ENCODE results near the gene SLC12A2. TPM values are rescaled to one million over a fixed set of nuclear protein-coding genes. Genes with fewer than 3 reads are reported as not detected.
A peak's percentile ranks its signal among the peaks of the same experiment; 100 is the strongest.

The SLC12A2 gene
- total and polyA plus RNA-seq, 12 donors: 5.6 to 82.6 (median 52.9) TPM

- TF ChIP-seq, protein P1, sequence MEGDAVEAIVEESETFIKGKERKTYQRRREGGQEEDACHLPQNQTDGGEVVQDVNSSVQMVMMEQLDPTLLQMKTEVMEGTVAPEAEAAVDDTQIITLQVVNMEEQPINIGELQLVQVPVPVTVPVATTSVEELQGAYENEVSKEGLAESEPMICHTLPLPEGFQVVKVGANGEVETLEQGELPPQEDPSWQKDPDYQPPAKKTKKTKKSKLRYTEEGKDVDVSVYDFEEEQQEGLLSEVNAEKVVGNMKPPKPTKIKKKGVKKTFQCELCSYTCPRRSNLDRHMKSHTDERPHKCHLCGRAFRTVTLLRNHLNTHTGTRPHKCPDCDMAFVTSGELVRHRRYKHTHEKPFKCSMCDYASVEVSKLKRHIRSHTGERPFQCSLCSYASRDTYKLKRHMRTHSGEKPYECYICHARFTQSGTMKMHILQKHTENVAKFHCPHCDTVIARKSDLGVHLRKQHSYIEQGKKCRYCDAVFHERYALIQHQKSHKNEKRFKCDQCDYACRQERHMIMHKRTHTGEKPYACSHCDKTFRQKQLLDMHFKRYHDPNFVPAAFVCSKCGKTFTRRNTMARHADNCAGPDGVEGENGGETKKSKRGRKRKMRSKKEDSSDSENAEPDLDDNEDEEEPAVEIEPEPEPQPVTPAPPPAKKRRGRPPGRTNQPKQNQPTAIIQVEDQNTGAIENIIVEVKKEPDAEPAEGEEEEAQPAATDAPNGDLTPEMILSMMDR (IDR thresholded peaks at IDR 0.05): no peak
- TF ChIP-seq POLR2A (IDR thresholded peaks at IDR 0.05): no peak
- H3K4me3 ChIP-seq: no peak overlapping the region
- H3K4me1 ChIP-seq (replicated peaks in 1 of 2): peaks cover 0 to 4% of the 10 kb centered on the region in 2 donors
- H3K36me3 ChIP-seq (replicated peaks in 1 of 2): no peaks in the 10 kb centered on the region
- no peaks in the 10 kb centered on the region for H3K27me3 ChIP-seq
- H3K9me3 ChIP-seq (replicated peaks in 1 of 3): no peaks in the 10 kb centered on the region
- no peak overlapping the region for H3K27ac ChIP-seq
- WGBS, 4 donors: 89 to 95% (median 93%) methylated on average over 4 of the region's 4 CpGs
- DNase-seq: no peak
- intact Hi-C loops (cut with DNase I): loop anchor here (5.0 to 10.0 kb wide), 2 partner anchors 446 to 633 kb away; no protein-coding TSS in a partner anchor
Measured at GRCh38 chr5:128197896-128198522, 114.4 kb downstream of the SLC12A2 start.

DNA sequence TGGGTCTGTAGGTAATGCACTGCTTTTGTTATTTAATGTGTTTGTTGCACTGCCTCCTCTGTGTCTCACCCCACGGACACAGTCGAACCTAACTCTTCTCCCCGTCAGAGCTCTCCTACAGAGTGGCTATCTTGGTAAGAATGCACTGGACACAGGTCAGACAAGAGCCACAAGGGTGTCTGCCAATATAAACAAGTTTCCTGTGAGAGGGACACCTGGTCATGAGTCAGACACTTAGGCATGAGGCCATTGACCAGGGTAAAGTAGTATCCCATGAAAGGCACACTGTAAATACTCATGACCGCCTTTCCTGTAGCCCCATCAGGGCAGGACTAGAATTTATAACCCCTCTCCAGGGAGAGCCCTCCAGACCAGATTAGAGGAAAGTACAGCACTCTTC is 115.5 kb downstream of the SLC12A2 start:
- WGBS, 4 donors: 69 to 86% (median 83%) methylated on average over 4 of the region's 4 CpGs
- intact Hi-C loops (cut with DNase I): loop anchor here (5.0 to 10.0 kb wide), 2 partner anchors 447 to 634 kb away; no protein-coding TSS in a partner anchor

DNA sequence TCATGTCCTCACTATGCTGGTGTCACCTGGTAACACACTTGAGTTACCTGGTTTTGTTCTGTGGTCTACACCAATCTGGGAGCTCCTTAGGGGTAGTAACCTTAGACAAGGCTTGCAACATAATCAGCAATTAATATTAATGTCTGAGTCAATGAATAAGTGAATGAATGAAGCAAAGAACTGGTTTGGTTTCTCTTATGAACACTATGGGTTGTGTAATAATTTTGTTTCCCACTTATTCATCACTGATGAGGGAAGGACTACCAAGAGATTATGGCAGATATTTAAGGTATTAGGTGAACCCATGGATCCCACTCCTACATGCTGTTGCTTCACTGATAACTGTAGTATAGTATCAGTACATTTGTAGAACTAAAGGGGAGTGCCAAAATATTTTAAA is 116.0 kb downstream of the SLC12A2 start:
- no peak for TF ChIP-seq POLR2A (IDR thresholded peaks at IDR 0.05)
- TF ChIP-seq, protein P1 (IDR thresholded peaks at IDR 0.05): no peak
- intact Hi-C loops (cut with DNase I): loop anchor here (5.0 to 10.0 kb wide), 5 partner anchors 325 to 635 kb away; no protein-coding TSS in a partner anchor
- H3K9me3 ChIP-seq (replicated peaks in 1 of 3): no peaks in the 10 kb centered on the region
- no peaks in the 10 kb centered on the region for H3K36me3 ChIP-seq (replicated peaks in 1 of 2)
- peaks cover 0 to 4% of the 10 kb centered on the region in 2 donors for H3K4me1 ChIP-seq (replicated peaks in 1 of 2)
- H3K4me3 ChIP-seq: no peak overlapping the region
- H3K27me3 ChIP-seq: no peaks in the 10 kb centered on the region
- no peak overlapping the region for H3K27ac ChIP-seq
- DNase-seq: no peak

More for the DNA sequence above, 115.5 kb downstream of the SLC12A2 start:
- H3K36me3 ChIP-seq (replicated peaks in 1 of 2): no peaks in the 10 kb centered on the region
- no peak for TF ChIP-seq POLR2A (IDR thresholded peaks at IDR 0.05)
- TF ChIP-seq, protein P1 (IDR thresholded peaks at IDR 0.05): no peak
- no peaks in the 10 kb centered on the region for H3K9me3 ChIP-seq (replicated peaks in 1 of 3)
- no peak for DNase-seq
- H3K27ac ChIP-seq: no peak overlapping the region
- no peaks in the 10 kb centered on the region for H3K27me3 ChIP-seq
- H3K4me3 ChIP-seq: no peak overlapping the region
- H3K4me1 ChIP-seq (replicated peaks in 1 of 2): peaks cover 0 to 4% of the 10 kb centered on the region in 2 donors

GRCh38 chr5:128201065-128201926 is 117.7 kb downstream of the SLC12A2 start:
- peaks cover 0 to 4% of the 10 kb centered on the region in 2 donors for H3K4me1 ChIP-seq (replicated peaks in 1 of 2)
- 13 to 15% (median 14%) methylated on average over 32 to 36 of the region's 36 CpGs for WGBS, 4 donors
- H3K4me3 ChIP-seq: peak overlapping the region in 1 of 4 donors; percentile 14
- peak; percentile 71 to 92 (median 86) for DNase-seq
- H3K27me3 ChIP-seq: no peaks in the 10 kb centered on the region
- no peak overlapping the region for H3K27ac ChIP-seq
- TF ChIP-seq POLR2A (IDR thresholded peaks at IDR 0.05): no peak
- TF ChIP-seq, protein P1 (IDR thresholded peaks at IDR 0.05): peak; percentile 66 to 92 (median 87)
- H3K9me3 ChIP-seq (replicated peaks in 1 of 3): no peaks in the 10 kb centered on the region
- H3K36me3 ChIP-seq (replicated peaks in 1 of 2): no peaks in the 10 kb centered on the region
- intact Hi-C loops (cut with DNase I): loop anchor here (5.0 to 10.0 kb wide), 3 partner anchors 326 to 634 kb away; no protein-coding TSS in a partner anchor
